ENCODE measurements around the gene MAGEB6.

GRCh38 chrX:26146024-26146423 lies 46.2 kb upstream of the MAGEB6 start:
- TF ChIP-seq, protein P1, sequence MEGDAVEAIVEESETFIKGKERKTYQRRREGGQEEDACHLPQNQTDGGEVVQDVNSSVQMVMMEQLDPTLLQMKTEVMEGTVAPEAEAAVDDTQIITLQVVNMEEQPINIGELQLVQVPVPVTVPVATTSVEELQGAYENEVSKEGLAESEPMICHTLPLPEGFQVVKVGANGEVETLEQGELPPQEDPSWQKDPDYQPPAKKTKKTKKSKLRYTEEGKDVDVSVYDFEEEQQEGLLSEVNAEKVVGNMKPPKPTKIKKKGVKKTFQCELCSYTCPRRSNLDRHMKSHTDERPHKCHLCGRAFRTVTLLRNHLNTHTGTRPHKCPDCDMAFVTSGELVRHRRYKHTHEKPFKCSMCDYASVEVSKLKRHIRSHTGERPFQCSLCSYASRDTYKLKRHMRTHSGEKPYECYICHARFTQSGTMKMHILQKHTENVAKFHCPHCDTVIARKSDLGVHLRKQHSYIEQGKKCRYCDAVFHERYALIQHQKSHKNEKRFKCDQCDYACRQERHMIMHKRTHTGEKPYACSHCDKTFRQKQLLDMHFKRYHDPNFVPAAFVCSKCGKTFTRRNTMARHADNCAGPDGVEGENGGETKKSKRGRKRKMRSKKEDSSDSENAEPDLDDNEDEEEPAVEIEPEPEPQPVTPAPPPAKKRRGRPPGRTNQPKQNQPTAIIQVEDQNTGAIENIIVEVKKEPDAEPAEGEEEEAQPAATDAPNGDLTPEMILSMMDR (IDR thresholded peaks at IDR 0.05; ENCODE audit: low read depth, low read length), result no peak
- TF ChIP-seq POLR2A (IDR thresholded peaks at IDR 0.05; ENCODE audit: extremely low read depth, insufficient read length) (no peak), MAX (IDR thresholded peaks at IDR 0.05; ENCODE audit: low read depth, low read length) (no peak), MYC (IDR thresholded peaks at IDR 0.05; ENCODE audit: low read depth, low read length) (no peak)
